ENCODE measurements around the gene DPP10. TPM values are rescaled to one million over a fixed set of nuclear protein-coding genes. Genes with fewer than 3 reads are reported as not detected.

The DPP10 gene
- total and polyA plus RNA-seq, 5 experiments from 2014 or later: not detected

DNA sequence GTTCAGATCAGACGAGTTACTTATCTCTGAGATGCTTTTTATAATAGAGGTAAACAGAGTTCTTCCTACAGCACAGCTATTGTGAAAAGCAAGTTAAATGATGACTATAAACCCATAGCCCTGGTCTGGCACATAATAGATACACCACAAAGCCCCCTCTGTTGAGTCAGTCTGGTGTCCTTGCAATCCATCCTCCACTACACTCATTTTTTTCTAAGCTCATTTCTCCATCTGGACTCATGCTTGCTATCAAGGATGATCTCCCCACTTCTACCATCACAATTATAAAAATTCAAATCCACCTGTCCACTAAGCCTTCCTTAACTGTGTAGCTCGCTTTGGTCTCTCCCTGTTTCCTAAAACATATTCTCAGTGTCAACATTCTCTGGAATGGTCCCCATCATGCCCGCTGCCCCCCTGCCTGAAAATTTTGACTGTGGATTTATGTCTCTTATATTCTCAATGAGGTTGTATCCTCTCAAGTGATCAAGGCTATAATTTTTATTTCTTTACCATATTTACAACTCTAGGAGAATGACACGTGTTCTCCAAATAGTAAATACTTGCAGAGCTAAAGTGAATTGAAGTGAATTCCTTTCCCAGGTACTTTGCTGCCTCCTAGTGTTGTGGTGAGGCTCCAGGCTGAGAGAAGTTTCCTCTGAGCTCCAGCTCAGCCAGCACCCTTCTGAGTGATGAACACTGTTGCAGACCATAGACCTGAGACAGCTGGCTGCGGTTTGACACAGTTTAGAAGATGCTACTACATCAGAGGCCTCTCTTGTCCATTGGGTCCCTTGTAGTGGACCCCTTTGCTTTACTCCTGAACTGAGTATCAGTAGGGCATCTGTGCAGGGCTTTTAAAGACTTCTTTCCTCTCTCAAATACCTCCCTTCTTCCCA lies 108.7 kb downstream of the DPP10 start:
- peaks cover 5 to 28% (median 19%) of the 10 kb centered on the region in 5 donors for H3K27me3 Mint-ChIP-seq
- H3K36me3 Mint-ChIP-seq: no peaks in the 10 kb centered on the region
- H3K9me3 Mint-ChIP-seq: no peaks in the 10 kb centered on the region
- H3K27ac Mint-ChIP-seq: no peak overlapping the region
- ATAC-seq: no peak
- POLR2A ChIA-PET: no interaction called here
- H3K4me1 Mint-ChIP-seq: no peaks in the 10 kb centered on the region
- peak in 2 of 10 donors; percentile 3 for DNase-seq
- H3K4me3 Mint-ChIP-seq: no peak overlapping the region

DNA sequence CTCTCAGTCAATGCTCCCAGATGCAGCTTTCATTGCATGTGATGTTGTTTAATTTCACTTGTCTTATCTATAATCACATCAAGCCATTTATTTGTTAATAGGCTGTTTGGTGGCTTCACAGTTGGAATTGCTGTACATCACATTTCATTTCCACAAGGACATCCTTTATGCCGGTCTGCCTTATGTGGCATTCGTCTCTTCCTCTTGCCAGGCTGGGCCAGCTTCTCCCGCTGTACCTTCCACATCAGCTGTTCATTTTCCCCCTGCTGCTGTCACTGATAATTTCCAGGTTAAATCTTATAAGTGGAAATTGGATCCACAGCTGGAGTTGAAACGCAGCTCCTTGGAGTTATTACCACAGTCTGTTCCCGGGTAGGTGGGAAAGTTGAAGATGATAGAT lies 110.6 kb downstream of the DPP10 start:
- no peak for DNase-seq
- H3K27me3 Mint-ChIP-seq: peaks cover 3 to 15% (median 15%) of the 10 kb centered on the region in 5 donors
- H3K27ac Mint-ChIP-seq: no peak overlapping the region
- ATAC-seq: no peak
- H3K36me3 Mint-ChIP-seq: no peaks in the 10 kb centered on the region
- no peak overlapping the region for H3K4me3 Mint-ChIP-seq
- no peaks in the 10 kb centered on the region for H3K4me1 Mint-ChIP-seq
- POLR2A ChIA-PET: no interaction called here
- H3K9me3 Mint-ChIP-seq: peaks cover 0 to 3% (median 0%) of the 10 kb centered on the region in 9 donors

DNA sequence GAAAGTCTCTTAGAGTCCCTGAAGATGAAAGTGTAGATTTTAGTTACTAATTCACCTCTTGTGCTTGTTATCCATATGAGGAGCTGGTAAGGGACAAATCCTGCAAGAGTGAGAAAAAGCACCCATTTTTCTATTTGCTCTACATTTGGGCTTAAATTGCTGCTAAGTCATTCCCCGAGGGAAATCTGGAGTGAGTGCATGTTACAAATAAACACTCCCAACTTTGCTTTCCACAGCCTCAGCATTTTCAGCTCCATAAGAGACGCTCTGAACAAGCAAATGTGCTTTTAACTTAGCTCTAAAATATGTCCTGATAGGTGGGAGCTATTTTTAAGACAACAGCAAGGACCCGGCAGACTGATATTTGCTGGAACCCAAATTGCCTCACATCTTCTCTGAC lies 126.7 kb downstream of the DPP10 start:
- H3K36me3 Mint-ChIP-seq: no peaks in the 10 kb centered on the region
- H3K4me3 Mint-ChIP-seq: no peak overlapping the region
- no peaks in the 10 kb centered on the region for H3K9me3 Mint-ChIP-seq
- peaks cover 4 to 18% (median 7%) of the 10 kb centered on the region in 5 donors for H3K27me3 Mint-ChIP-seq
- DNase-seq (no peak), ATAC-seq (no peak)
- POLR2A ChIA-PET: no interaction called here
- H3K27ac Mint-ChIP-seq: no peak overlapping the region
- no peaks in the 10 kb centered on the region for H3K4me1 Mint-ChIP-seq

GRCh38 chr2:114577657-114578056 lies 135.2 kb downstream of the DPP10 start:
- DNase-seq (no peak), ATAC-seq (no peak)
- Mint-ChIP-seq H3K9me3 (no peaks in the 10 kb centered on the region), H3K4me3 (no peak overlapping the region), H3K27me3 (peaks cover 0 to 27% (median 5%) of the 10 kb centered on the region in 5 donors), H3K27ac (no peak overlapping the region), H3K4me1 (peaks cover 0 to 2% (median 0%) of the 10 kb centered on the region in 4 donors), H3K36me3 (no peaks in the 10 kb centered on the region)
- POLR2A ChIA-PET: no interaction called here

GRCh38 chr2:114579542-114579941 lies 137.1 kb downstream of the DPP10 start:
- H3K4me3 Mint-ChIP-seq: no peak overlapping the region
- H3K27ac Mint-ChIP-seq: no peak overlapping the region
- peaks cover 0 to 16% (median 5%) of the 10 kb centered on the region in 5 donors for H3K27me3 Mint-ChIP-seq
- no peaks in the 10 kb centered on the region for H3K36me3 Mint-ChIP-seq
- DNase-seq (no peak), ATAC-seq (no peak)
- H3K9me3 Mint-ChIP-seq: no peaks in the 10 kb centered on the region
- POLR2A ChIA-PET: no interaction called here
- H3K4me1 Mint-ChIP-seq: peaks cover 0 to 2% (median 0%) of the 10 kb centered on the region in 4 donors

- H3K9me3 Mint-ChIP-seq: no peaks in the 10 kb centered on the region
- peaks cover 0 to 2% (median 0%) of the 10 kb centered on the region in 4 donors for H3K4me1 Mint-ChIP-seq
- H3K27ac Mint-ChIP-seq: peak overlapping the region in 1 of 10 donors; percentile 13
- H3K36me3 Mint-ChIP-seq: no peaks in the 10 kb centered on the region
- DNase-seq (no peak), ATAC-seq (no peak)
- POLR2A ChIA-PET: no interaction called here
- no peak overlapping the region for H3K4me3 Mint-ChIP-seq
- peaks cover 3 to 13% (median 9%) of the 10 kb centered on the region in 5 donors for H3K27me3 Mint-ChIP-seq
Observed at GRCh38 chr2:114580691-114581090, 138.2 kb downstream of the DPP10 start.

GRCh38 chr2:114598329-114598728 lies 155.9 kb downstream of the DPP10 start:
- ATAC-seq (no peak), DNase-seq (no peak)
- POLR2A ChIA-PET: no interaction called here
- no peaks in the 10 kb centered on the region for H3K36me3 Mint-ChIP-seq
- H3K27ac Mint-ChIP-seq: no peak overlapping the region
- H3K4me1 Mint-ChIP-seq: no peaks in the 10 kb centered on the region
- H3K27me3 Mint-ChIP-seq: peaks cover 0 to 3% (median 1%) of the 10 kb centered on the region in 5 donors
- no peak overlapping the region for H3K4me3 Mint-ChIP-seq
- H3K9me3 Mint-ChIP-seq: no peaks in the 10 kb centered on the region

- H3K4me3 Mint-ChIP-seq: no peak overlapping the region
- POLR2A ChIA-PET: no interaction called here
- peaks cover 0 to 19% (median 6%) of the 10 kb centered on the region in 5 donors for H3K27me3 Mint-ChIP-seq
- DNase-seq (no peak), ATAC-seq (no peak)
- no peak overlapping the region for H3K27ac Mint-ChIP-seq
- no peaks in the 10 kb centered on the region for H3K36me3 Mint-ChIP-seq
- H3K9me3 Mint-ChIP-seq: peaks cover 0 to 4% (median 0%) of the 10 kb centered on the region in 9 donors
- H3K4me1 Mint-ChIP-seq: no peaks in the 10 kb centered on the region
Observed at GRCh38 chr2:114609203-114609602, 166.8 kb downstream of the DPP10 start.

DNA sequence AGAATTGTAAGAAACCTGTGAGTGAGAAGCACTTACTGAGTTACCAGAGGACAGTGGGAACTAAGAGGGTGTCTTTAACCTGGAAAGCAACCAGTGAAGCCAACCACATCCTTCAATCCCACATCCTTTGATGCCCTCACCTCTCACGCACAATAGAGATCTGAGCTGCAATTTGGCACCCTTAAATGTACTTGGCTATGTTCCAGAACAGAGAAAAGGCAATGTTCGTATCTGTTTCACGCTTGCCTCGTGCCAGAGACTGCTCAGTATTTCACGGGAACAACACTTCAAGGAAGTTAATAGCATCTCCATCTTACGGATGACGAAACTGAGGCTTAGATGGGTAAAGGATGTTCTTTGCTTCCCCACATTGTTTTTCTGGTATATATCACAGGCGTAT lies 167.4 kb downstream of the DPP10 start:
- ATAC-seq (no peak), DNase-seq (no peak)
- Mint-ChIP-seq H3K27me3 (peaks cover 0 to 19% (median 3%) of the 10 kb centered on the region in 5 donors), H3K4me3 (no peak overlapping the region), H3K4me1 (no peaks in the 10 kb centered on the region), H3K27ac (no peak overlapping the region), H3K36me3 (no peaks in the 10 kb centered on the region), H3K9me3 (peaks cover 0 to 4% (median 0%) of the 10 kb centered on the region in 9 donors)
- POLR2A ChIA-PET: no interaction called here

- no peak for ATAC-seq
- DNase-seq: no peak
- Mint-ChIP-seq H3K27ac (peak overlapping the region in 1 of 10 donors; percentile 50), H3K9me3 (peaks cover 0 to 4% (median 0%) of the 10 kb centered on the region in 9 donors), H3K27me3 (peaks cover 0 to 16% (median 3%) of the 10 kb centered on the region in 5 donors), H3K36me3 (no peaks in the 10 kb centered on the region), H3K4me1 (no peaks in the 10 kb centered on the region), H3K4me3 (no peak overlapping the region)
- POLR2A ChIA-PET: no interaction called here
Observed at GRCh38 chr2:114610677-114611076, 168.2 kb downstream of the DPP10 start.

DNA sequence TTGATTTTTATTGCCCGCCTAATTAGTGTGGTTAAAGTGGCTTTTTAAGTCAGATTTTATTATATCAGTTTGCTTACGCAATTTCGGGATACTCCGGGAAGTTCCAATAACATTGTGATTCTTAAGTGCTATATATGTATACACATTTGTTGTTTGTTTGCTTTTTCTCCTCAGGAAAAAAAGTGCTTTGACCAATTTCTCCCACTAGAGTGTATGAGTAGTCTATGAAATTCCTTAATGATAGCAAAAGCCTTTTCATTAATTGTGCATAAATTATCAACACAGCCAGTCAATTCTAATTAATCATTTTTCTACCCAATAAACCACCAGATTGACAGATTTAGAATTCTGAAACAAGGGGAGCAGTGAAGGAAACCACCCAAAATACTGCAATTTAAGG lies 172.2 kb downstream of the DPP10 start:
- Mint-ChIP-seq H3K27ac (no peak overlapping the region), H3K27me3 (peaks cover 0 to 9% (median 2%) of the 10 kb centered on the region in 5 donors)

GRCh38 chr2:114628481-114628880 lies 186.0 kb downstream of the DPP10 start:
- Mint-ChIP-seq H3K4me3 (no peak overlapping the region), H3K9me3 (peaks cover 0 to 2% (median 0%) of the 10 kb centered on the region in 9 donors)

More for the DNA sequence above, 172.2 kb downstream of the DPP10 start:
- no peak for DNase-seq
- no peak overlapping the region for H3K4me3 Mint-ChIP-seq
- POLR2A ChIA-PET: no interaction called here
- H3K9me3 Mint-ChIP-seq: peaks cover 0 to 4% (median 0%) of the 10 kb centered on the region in 9 donors
- no peak for ATAC-seq
- no peaks in the 10 kb centered on the region for H3K36me3 Mint-ChIP-seq
- H3K4me1 Mint-ChIP-seq: no peaks in the 10 kb centered on the region

DNA sequence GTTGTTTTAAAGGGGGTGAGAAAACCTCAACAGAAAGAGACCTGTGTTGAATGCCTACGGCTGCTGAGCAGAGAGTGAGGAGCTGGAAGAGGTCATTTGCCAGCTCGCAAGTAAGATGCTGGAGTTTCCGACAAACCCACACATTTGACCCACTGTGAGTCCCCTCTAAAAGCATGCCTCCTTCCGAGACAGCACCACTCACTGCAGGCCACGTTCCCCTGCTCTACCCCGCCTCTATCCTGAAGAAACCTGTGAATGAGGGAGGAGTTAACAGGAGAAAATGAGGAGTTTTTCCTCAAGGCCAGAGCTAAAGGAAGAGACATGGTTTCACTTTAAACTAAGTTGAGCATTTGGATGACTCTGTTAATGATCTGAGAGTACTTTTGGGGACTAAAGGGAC lies 188.7 kb downstream of the DPP10 start:
- no peak overlapping the region for H3K27ac Mint-ChIP-seq
- ATAC-seq (no peak), DNase-seq (no peak)
- H3K9me3 Mint-ChIP-seq: peaks cover 0 to 2% (median 0%) of the 10 kb centered on the region in 9 donors
- H3K4me3 Mint-ChIP-seq: no peak overlapping the region
- POLR2A ChIA-PET: no interaction called here
- H3K4me1 Mint-ChIP-seq: no peaks in the 10 kb centered on the region
- H3K27me3 Mint-ChIP-seq: no peaks in the 10 kb centered on the region
- H3K36me3 Mint-ChIP-seq: no peaks in the 10 kb centered on the region

More at GRCh38 chr2:114628481-114628880, 186.0 kb downstream of the DPP10 start:
- POLR2A ChIA-PET: no interaction called here
- Mint-ChIP-seq H3K27ac (no peak overlapping the region), H3K4me1 (no peaks in the 10 kb centered on the region), H3K36me3 (no peaks in the 10 kb centered on the region), H3K27me3 (no peaks in the 10 kb centered on the region)
- DNase-seq: no peak
- no peak for ATAC-seq

Data from naive thymus-derived CD8-positive, alpha-beta T cell (primary cell).